Osteoblast (primary cell): ENCODE measurements around the gene ATP6V0A1. TPM values are rescaled to one million over a fixed set of nuclear protein-coding genes. Genes with fewer than 3 reads are reported as not detected.

ENCODE experiments used
- DNase-seq: peaks from one replicate; pipeline ENCODE4 v3.0.0; 2011; ENCODE audit warnings: low spot score, mixed read lengths; ENCODE audit not compliant: insufficient read length; ENCODE audit errors: missing footprints
- H2AFZ ChIP-seq: 2 replicates; pipeline ENCODE4 v1.6.0; 2011; ENCODE audit warnings: mild to moderate bottlenecking, low read length
- H3K27ac ChIP-seq: 2 replicates; pipeline ENCODE4 v1.5.1; 2011; ENCODE audit warnings: mild to moderate bottlenecking, low read depth, low read length, moderate library complexity
- H3K27me3 ChIP-seq: 2 replicates; pipeline ENCODE4 v1.6.0; 2012; ENCODE audit warnings: mild to moderate bottlenecking, control low read depth, inconsistent platforms, low read length, moderate library complexity; ENCODE audit not compliant: insufficient read depth
- H3K36me3 ChIP-seq: 2 replicates; pipeline ENCODE4 v1.5.1; 2011; ENCODE audit warnings: mild to moderate bottlenecking, low read length, control low read depth, moderate library complexity; ENCODE audit not compliant: insufficient read depth
- H3K4me1 ChIP-seq: 2 replicates; pipeline ENCODE4 v1.5.1; 2011; ENCODE audit warnings: mild to moderate bottlenecking, low read length, control low read depth, moderate library complexity; ENCODE audit not compliant: insufficient read depth
- H3K4me2 ChIP-seq: 2 replicates; pipeline ENCODE4 v1.6.0; 2011; ENCODE audit warnings: mild to moderate bottlenecking, low read length; ENCODE audit not compliant: insufficient read depth
- H3K4me3 ChIP-seq: fragments of 200-600 bp; sonication (generic); 3 replicates; pipeline ENCODE4 v1.5.1; 2012; ENCODE audit warnings: mild to moderate bottlenecking, low read length, inconsistent platforms; ENCODE audit not compliant: insufficient read depth
- H3K79me2 ChIP-seq: 2 replicates; pipeline ENCODE4 v1.6.0; 2012; ENCODE audit warnings: mild to moderate bottlenecking, low read length, control low read depth, inconsistent platforms; ENCODE audit not compliant: insufficient read depth
- H3K9me3 ChIP-seq: 2 replicates; pipeline ENCODE4 v1.5.1; 2011; ENCODE audit warnings: low read depth, low read length, control low read depth
- H4K20me1 ChIP-seq: 2 replicates; pipeline ENCODE4 v1.6.0; 2012; ENCODE audit warnings: mild to moderate bottlenecking, low read length, control low read depth; ENCODE audit not compliant: insufficient read depth
- CTCF ChIP-seq: IDR thresholded peaks from 2 replicates; pipeline ENCODE4 v1.5.1; 2011; ENCODE audit warnings: mild to moderate bottlenecking, low read depth, low read length, moderate library complexity; ENCODE audit errors: extremely low read depth
- total RNA-seq: library from RNA; depleted of rRNA; stranded (reverse); fragments of >200 nt; gene quantifications from 2 replicates; pipeline ENCODE4 v1.2.3, GENCODE V29; 2012

ATP6V0A1 gene
- total RNA-seq, 1 donor, result 52.5 TPM

DNA sequence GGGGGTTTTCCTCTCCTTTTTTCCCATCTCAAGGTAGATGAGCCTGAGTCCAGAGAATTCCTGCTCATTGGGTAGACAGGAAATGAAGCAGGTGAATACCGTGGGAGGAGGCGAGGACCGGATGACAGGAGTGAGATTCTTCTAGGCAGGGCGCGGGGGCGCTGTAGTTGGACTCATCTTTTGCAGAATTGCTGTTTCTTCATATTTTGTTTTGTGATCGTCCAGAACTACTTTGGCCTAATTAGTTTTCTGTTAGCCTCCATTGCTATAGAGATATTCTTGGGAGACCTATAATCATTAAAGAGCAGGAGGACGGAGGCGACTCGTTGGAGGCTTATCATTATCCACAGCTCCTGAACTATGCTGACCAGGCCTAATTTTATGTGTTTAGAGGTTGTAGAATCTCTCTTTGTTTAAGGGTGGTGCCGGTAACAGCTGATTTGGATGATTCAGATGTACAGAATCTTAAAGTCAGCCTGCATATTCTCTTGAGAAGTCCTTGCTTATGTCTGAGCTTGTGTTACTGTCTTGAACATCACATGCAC, 650 bp downstream of the ATP6V0A1 start:
- peak; percentile 53 for TF ChIP-seq CTCF
- peaks cover 46% of the 10 kb centered on the region for H3K79me2 ChIP-seq
- H3K27ac ChIP-seq, result peak overlapping the region; percentile 91
- H3K4me3 ChIP-seq, result peak overlapping the region; percentile 95
- peaks cover 23% of the 10 kb centered on the region for H3K36me3 ChIP-seq
- H3K4me1 ChIP-seq, result peaks cover 34% of the 10 kb centered on the region
- peaks cover 26% of the 10 kb centered on the region for H4K20me1 ChIP-seq
- H3K9me3 ChIP-seq, result no peaks in the 10 kb centered on the region
- H2AFZ ChIP-seq, result peak overlapping the region; percentile 82
- no peaks in the 10 kb centered on the region for H3K27me3 ChIP-seq
- DNase-seq, result peak; percentile 68
- H3K4me2 ChIP-seq, result peak overlapping the region; percentile 98

GRCh38 chr17:42459801-42460281, 1.2 kb downstream of the ATP6V0A1 start:
- peak; percentile 59 for DNase-seq
- Histone ChIP-seq H2AFZ (no peak overlapping the region), H3K4me1 (peaks cover 34% of the 10 kb centered on the region), H3K9me3 (no peaks in the 10 kb centered on the region), H4K20me1 (peaks cover 26% of the 10 kb centered on the region), H3K27ac (peak overlapping the region; percentile 91), H3K27me3 (no peaks in the 10 kb centered on the region), H3K36me3 (peaks cover 23% of the 10 kb centered on the region), H3K4me2 (peak overlapping the region; percentile 98), H3K79me2 (peaks cover 48% of the 10 kb centered on the region), H3K4me3 (peak overlapping the region; percentile 95)
- no peak for TF ChIP-seq CTCF

DNA sequence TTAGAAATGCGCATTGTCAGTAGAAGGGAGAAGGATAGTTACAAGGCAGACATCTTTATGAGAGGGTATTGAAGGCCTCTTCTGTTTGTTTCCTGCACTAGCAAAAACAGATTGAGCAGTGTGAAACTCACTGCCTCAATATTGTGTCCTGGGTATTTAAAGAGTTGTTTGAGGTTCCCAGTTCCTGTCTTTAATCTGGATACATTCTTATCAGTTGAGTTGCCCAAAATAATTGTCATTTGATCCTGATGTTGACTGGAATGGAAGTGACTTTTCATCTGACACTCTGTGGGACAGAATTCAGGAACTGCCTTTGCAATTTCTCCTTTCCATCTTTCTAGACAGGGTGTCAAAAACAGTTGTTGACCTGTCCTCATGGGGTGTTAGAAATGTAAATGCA, 1.7 kb downstream of the ATP6V0A1 start:
- Histone ChIP-seq H3K27ac (peak overlapping the region; percentile 91), H3K79me2 (peaks cover 49% of the 10 kb centered on the region), H3K4me2 (peak overlapping the region; percentile 98), H3K27me3 (no peaks in the 10 kb centered on the region), H3K4me1 (peaks cover 34% of the 10 kb centered on the region), H3K4me3 (peak overlapping the region; percentile 95), H4K20me1 (peaks cover 26% of the 10 kb centered on the region), H3K36me3 (peaks cover 23% of the 10 kb centered on the region), H2AFZ (no peak overlapping the region), H3K9me3 (no peaks in the 10 kb centered on the region)
- DNase-seq, result peak; percentile 25
- TF ChIP-seq CTCF, result no peak

DNA sequence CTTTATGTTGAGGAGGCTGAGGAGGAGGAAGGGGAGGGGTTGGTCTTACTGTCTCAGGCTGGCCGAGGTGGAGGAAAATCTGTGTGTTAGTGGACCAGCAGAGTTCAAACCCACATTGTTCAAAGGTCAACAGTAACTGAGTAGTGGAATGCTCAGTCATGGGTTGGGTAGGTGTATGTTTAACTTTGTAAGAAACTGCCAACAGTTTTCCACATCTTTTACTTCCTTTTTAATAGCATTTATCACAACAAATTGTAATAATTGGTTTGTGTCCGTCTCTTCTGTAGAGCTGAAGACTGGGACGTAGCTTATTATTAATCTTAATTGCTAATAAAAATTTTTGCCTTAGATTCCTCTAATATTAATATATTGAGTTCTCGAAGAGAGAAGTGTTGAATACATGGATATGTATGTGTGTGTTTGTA, 5.3 kb downstream of the ATP6V0A1 start:
- no peak for TF ChIP-seq CTCF

More for the DNA sequence above, 5.3 kb downstream of the ATP6V0A1 start:
- Histone ChIP-seq H3K4me1 (peaks cover 16% of the 10 kb centered on the region), H2AFZ (no peak overlapping the region), H3K4me3 (no peak overlapping the region), H3K4me2 (no peak overlapping the region), H3K79me2 (peaks cover 52% of the 10 kb centered on the region), H3K27me3 (no peaks in the 10 kb centered on the region), H3K9me3 (no peaks in the 10 kb centered on the region), H4K20me1 (peaks cover 26% of the 10 kb centered on the region), H3K36me3 (peaks cover 51% of the 10 kb centered on the region), H3K27ac (no peak overlapping the region)
- no peak for DNase-seq
